H54 (cell line): ENCODE measurements around the gene PRIM2.
A peak's percentile ranks its signal among the peaks of the same experiment; 100 is the strongest.
"Not testable (repeated sequence)": the region's sequence is repeated elsewhere in the genome, so short reads cannot be mapped to it uniquely, and the experiment has no call there.

Source experiments
- DNase-seq: peaks from one replicate; pipeline ENCODE4 v3.0.0; 2011; ENCODE audit warnings: low spot score, mixed read lengths; ENCODE audit not compliant: insufficient read length
- FAIRE-seq: peaks from 3 replicates; lab custom pipeline; 2011; peaks lifted over from hg19 to GRCh38; lab: Jason Lieb, UNC

The PRIM2 gene

DNA sequence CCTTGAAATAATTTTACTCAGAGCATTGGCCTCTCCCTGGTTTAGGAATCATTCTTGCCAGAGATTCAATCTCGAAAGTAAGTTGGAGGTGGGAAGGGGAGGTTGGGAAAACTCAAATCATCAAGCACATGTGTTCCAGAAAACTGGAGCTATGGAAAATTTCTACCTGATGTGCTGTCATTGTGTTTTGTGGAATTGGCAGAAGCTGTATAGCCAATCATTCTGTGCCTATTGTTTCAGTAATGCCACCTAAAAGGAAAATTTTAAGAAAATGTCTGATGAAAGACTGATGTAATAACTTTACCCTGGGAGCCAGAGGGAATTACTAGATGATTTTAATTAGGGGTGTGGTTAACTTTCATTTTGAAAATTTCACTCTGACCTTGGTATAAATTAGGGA, 187.8 kb downstream of the PRIM2 start:
- peak; percentile 11 for FAIRE-seq
- not testable (repeated sequence) for DNase-seq

DNA sequence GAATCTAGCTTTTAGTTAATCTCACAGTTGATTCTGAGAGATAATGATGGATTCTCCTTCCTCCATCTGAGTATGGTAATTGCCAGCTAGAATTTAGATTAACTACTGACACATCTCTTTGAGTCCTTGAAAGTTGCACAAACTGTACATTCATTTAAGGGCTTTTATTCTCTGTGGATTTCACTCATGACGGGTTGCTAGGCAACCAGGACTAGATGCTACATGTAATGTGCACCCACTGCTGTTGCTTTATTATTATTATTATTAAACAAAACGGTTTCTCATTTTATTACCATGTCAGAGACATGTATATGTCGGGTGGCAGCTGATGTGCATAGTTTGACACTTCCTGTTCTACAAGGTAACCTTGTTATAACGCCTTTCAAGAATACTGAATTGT, 193.0 kb downstream of the PRIM2 start:
- DNase-seq, FAIRE-seq: not testable (repeated sequence)

DNA sequence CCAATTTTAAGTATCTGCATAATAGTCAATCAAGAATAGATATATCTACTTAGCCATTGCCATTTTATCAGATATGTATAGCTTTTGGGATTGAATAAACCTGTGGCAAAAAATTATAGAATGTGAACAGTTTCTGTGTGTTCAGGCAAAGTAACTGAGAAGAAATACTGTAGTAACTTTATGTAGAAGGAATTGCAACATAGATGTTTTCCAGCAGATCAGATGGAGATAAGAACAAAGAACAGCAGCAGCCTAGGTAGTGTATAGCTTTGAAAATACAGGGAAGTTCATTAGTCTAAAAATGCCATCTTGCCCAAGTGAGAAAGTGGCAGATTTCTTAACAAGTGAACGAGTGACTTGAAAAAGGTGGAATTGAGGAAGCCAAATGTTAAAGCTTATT, 197.7 kb downstream of the PRIM2 start:
- FAIRE-seq: peak; percentile 70

DNA sequence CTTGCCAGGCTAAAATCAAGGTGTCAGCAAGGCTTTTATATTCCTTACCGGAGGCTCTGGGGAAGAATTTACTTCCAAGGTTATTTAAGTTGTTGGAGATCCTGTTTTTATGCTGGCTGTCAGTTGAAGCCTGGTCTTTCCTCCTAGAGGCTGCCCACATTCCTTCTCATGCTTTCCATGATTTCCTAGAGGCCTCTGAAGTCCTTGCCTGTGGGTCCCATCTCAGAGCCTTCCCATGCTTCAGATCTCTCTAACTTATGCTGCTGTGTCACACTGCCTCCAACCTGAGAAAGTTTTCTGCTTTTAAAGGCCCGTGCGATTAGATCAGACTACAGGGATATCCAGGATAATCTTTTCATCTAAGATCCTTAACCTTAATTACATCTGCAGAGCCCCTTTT, 198.4 kb downstream of the PRIM2 start:
- peak; percentile 6 for FAIRE-seq
- not testable (repeated sequence) for DNase-seq

More for the DNA sequence above, 197.7 kb downstream of the PRIM2 start:
- DNase-seq: not testable (repeated sequence)

DNA sequence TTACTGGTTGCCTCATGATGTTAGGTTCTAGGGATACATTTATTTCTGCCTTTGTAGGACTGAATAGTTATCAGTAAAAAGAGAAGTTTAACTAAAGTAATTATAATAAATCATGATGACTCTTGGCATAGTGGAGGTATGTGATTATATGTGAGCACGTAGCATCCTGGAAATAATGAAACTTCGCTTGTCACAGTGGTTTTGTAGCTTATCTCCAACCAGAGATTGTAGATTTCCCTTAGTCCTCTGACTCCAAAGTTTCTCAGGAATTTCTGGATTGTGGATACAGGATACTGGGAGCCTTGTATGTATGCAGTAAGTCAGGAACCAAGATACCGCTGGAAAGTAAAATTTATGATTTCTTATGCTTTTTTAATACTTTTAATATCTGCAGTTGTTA, 199.3 kb downstream of the PRIM2 start:
- FAIRE-seq, DNase-seq: not testable (repeated sequence)

DNA sequence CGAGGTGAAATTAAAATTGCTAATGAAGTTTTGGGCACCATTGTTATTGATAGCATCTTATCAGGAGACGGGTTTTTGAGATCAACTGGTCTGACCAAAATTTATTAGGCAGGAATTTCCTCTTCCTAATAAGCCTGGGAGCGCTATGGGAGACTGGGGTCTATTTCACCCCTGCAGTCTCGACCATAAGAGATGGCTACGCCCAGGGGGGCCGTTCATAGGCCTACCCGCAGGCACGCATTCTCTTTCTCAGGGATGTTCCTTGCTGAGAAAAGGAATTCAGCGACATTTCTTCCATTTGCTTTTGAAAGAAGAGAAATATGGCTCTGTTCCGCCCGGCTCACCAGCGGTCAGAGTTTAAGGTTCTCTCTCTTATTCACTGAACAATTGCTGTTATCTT, 201.8 kb downstream of the PRIM2 start:
- not testable (repeated sequence) for DNase-seq, FAIRE-seq

DNA sequence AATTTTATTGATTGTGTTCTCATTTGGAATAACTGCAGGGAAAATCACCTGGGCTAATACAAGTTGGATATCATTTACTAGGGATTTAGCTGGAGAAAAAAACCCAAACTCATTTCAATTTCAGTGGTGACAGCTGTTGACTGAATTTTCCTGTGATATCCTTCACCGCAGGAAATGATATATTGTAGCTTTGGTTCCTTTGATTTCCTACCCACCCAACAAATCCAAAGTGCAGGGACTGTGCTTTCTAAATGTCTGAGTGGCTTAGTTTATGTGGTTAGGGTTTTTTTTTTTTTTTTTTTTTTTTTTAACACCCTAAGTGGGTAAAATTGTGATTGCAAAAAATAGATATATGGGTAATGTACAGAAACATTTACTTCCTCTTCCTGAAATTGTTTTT, 203.7 kb downstream of the PRIM2 start:
- not testable (repeated sequence) for DNase-seq
- peak; percentile 66 for FAIRE-seq

DNA sequence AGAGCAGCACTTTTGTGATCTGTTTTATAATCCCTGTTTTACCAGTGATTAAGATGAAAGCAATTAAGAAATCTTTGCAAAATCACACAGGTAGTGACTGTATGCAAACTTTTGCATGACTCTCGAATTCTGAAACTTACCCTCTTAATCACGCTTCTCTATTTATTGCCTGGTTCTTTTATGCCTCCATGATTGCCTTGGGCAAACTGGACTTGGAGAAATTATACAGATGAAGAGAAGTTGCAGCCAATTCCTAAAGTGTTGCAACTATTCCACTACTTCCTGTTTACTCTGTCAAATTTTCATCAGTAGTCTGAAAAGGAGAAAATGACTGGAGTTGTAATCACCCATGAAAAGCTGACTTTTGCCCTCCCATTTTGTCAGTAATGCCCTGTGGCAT, 205.8 kb downstream of the PRIM2 start:
- not testable (repeated sequence) for DNase-seq
- peak; percentile 93 for FAIRE-seq

DNA sequence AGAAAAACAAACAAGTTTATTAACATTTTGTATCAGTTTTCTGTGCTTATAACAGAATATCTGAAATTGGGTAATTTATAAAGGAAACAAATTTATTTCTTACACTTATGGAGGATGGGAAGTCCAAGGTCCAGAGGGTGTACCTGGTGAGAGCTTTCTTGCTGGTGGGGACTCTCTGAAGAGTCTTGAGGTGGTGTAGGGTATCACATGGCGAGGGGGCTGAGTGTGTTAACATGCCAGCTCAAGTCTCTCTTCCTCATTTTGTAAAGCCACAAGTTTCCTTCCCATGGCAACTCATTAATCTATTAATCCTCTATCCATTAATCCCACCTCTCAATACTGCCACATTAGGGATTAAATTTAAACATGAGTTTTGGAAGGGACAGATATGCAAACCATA, 212.3 kb downstream of the PRIM2 start:
- not testable (repeated sequence) for FAIRE-seq, DNase-seq

DNA sequence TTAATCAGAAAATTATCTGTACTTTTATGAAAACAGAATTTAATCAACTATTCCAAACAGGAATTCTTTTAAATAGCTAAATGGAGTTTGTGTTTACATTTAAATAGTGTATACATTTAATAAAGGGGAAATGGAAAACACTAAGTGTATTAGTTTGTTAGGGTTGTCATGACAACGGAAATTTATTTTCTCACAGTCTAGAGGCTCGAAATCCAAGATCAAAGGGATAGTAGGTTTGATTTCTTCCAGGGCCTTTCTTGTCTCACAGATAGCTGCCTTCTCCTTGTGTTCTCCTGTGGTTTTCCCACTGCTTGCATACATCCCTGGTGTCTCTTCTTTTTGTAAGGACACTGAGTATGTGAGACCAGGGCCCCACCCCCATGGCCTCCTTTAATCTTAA, 215.2 kb downstream of the PRIM2 start:
- FAIRE-seq, DNase-seq: not testable (repeated sequence)

DNA sequence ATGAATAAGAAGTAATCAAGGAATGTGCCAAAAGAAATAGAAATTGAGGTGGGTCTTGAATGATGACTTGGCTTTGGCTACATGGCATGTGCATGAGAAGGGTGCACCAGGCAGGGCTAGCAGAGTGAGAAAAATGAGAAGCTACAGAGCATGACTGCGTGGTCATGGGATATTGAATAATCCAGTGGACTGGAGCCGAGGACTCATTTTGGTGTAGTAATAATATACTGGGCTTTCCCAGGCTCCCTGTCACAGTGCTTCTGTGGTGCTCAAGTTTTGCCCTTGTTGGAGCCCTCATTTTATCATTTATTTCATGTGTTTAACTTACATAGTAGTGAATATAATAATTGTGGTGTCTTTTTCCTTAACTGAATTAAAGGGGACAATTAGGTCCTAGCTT, 217.7 kb downstream of the PRIM2 start:
- FAIRE-seq, DNase-seq: not testable (repeated sequence)

DNA sequence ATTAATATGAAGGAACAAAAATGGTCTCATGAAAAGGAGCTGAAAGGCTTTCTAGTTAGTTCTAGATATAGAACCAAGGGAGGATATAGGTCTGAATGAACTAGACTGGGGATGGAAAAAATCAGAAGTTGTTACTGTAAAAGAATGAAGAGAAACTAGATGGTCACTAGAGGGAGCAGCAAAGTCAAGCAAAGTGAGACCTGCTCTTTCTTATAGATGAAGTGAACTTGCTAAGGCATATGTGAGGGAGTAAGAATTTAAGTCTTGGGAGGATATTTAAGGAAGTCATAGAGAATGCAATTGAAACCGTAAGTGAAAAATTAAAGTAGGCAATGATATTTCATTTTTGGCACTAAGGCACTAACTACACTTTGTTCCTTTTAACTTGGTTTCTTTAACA, 218.6 kb downstream of the PRIM2 start:
- not testable (repeated sequence) for DNase-seq
- FAIRE-seq: peak; percentile 94

DNA sequence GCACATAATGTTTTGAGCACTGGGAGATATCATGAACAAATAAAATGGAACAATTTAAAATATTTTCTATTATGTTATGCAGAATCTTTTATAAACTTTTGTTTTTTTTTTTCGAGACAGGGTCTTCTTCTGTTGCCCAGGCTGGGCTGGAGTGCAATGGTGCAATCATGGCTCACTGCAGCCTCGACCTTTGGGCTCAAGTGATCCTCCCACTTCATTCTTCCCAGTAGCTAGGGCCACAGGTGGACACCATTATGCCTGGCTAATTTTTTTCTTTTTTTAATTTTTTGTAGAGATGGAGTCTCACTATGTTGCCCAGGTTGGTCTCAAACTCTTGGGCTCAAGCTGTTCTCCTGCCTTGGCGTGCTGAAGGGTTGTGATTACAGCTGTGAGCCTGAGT, 220.5 kb downstream of the PRIM2 start:
- DNase-seq, FAIRE-seq: not testable (repeated sequence)

DNA sequence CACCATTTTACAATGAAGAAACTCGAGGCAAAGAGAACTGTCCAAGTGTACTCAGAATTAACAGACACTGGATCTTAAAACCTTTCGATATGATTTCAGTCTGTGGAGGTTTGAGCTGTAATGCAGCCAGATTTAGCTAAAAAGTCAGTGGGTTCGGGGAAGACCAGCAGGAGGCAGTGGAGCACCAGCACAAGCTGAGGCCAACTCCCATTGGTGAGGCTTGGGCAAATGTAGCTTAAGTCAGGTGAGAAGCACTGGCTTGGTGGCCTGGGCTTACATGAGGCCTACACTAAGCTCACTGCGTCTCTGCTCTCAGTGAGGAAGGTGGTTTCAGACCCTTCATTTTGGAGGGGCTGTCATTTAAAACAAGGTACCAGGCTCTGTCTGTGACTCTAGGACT, 234.5 kb downstream of the PRIM2 start:
- not testable (repeated sequence) for DNase-seq
- FAIRE-seq: peak; percentile 77

DNA sequence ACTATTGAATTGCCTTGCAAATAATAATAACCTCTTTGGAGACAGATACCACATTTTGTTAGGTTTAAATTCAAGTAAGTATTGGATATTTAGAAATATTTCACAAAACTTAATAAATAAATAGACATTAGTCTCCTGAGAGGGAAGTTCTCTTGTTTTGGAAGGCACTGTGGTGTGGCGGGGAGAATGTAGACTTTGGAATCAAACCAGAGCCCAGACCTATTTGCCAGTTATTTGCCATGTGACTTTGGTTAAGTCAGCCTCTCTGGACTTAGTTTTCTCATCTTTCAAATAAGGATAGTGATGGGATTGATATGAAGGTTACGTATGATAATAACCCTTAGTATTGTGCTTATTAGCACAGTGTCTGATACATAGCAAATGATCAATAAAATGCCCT, 240.4 kb downstream of the PRIM2 start:
- not testable (repeated sequence) for FAIRE-seq, DNase-seq

DNA sequence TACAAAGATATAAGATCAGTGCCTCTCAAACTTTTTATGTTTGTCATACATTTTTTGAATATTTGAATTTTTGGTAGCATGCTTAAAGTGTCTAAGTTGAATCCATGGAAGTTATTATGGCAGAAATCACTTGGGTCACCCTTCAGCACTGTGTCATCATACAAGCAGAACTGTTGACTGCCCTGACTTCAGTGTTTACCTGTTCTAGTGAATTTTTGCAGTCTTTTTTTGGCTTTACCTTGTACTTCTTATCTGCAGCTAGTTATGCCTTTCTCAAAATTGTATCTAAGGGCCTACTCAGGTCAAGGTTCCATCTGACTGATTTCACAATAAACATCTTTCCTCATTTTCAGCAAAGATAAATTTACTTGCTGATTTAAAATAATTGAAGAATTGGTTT, 241.7 kb downstream of the PRIM2 start:
- not testable (repeated sequence) for FAIRE-seq

DNA sequence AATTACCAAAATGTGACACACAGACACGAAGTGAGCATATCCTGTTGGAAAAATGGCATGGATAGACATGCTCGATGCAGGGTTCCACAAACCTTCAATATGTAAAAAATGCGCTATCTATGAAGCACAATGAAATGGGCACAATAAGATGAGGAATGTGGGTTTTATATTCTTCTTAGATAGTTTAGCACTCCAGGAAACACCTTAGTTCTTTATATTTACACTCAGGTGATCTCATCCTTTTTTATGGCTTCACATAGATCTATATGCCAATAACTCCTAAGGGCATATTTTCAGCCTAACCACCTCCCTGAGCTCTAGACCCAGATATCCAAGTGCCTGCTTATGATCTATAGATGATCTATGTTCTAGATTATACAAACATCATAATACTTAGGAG, 244.8 kb downstream of the PRIM2 start:
- DNase-seq, FAIRE-seq: not testable (repeated sequence)

More for the DNA sequence above, 241.7 kb downstream of the PRIM2 start:
- DNase-seq: not testable (repeated sequence)

DNA sequence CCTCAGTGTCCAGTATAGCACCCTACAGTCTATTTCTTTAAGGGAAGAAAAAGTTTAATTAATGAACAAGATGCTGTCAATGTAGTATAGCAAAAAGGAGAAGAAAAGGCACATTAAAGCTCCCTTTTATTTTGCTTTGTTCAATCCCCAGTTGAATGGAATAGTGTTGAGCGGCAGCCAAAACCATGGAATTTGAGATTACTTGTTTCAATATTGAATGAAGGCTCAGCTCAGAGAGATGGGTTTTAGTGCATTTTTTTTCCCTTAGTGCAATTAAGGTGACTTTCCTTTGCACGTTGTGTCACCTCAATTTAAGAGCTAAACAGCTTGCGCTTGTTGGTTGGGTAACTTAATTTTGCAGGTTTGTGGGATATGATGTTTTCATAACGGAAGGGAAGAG, 254.7 kb downstream of the PRIM2 start:
- not testable (repeated sequence) for DNase-seq
- peak; percentile 11 for FAIRE-seq

DNA sequence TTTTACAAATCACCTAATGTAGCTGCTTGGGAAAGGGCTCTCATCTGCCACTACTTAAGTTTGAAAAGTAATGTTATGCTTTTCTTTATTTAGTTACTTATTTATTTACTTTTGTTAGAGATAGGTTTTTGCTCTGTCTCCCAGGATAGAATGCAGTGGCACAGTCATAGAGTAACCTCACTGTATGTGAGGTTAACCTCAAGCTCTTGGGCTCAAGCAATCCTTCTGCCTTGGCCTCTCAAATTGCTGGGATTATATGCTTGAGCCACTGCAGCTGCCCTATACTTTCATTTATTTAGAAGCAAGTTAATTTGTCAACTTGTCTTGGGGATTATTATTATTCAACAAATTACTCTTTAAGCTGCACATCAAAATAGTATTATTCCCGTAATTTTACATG, 255.4 kb downstream of the PRIM2 start:
- FAIRE-seq: peak; percentile 15
- not testable (repeated sequence) for DNase-seq

DNA sequence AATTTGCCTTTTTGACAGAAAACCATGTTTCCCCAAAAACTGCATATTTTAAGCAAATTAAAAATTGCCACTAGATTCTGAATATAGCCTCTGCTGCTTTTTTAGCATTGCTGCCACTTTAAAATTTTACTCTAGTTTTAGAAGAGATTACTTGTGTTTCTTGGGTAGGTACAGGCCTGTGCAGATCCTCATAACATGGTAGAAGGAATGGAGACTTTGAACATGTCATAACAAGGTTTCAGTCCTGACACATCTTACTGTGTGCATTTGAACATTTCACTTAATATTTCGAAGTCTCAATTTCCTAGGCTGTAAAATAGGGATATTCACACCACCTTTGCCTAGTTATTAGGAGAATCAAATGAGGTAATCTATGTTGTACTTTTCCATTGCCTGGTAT, 259.6 kb downstream of the PRIM2 start:
- FAIRE-seq, DNase-seq: not testable (repeated sequence)

DNA sequence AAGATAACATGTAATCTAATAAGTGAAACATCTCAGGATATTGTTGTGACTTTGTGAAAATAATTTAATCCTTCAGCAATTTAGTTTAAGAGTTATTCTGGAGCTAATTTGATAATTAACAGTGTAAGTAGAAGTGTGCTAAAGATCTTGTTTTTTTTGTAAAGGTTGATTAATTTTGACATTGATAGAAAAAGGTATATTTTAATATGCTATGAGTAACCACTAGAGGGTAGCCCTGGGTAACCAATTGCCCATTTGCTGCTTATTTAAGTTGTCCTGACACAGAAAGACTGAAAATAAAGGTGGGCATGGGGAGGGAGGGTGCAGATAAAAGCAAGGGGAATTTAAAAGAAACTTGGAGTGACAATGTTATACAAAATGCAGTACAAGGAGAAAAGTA, 262.1 kb downstream of the PRIM2 start:
- peak; percentile 75 for FAIRE-seq
- DNase-seq: not testable (repeated sequence)

DNA sequence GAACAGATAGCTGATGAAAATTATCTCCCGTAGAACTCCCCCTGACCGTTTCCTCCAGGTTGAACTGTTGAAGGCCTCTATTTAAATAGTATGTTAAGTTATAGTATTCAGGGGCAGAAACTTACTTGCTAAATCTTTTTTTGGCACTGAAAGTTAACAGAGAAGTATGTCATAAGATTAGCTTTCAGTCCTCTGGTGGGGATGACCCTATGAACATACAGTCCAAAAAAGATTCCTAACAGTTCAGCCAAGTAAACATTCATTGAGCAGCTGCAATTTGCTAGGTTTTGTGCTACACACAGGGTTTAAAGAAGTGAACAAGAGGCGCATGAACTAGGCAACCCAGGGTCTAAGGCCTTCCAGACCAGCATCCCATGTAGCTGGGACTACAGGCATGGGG, 264.2 kb downstream of the PRIM2 start:
- peak; percentile 53 for FAIRE-seq
- DNase-seq: not testable (repeated sequence)
